Neural cell (in vitro differentiated cells): ENCODE data around the gene ARHGEF16. TPM values are rescaled to one million over a fixed set of nuclear protein-coding genes. Genes with fewer than 3 reads are reported as not detected.

Experiments used
- H2AFZ ChIP-seq: fragments of 200-600, 300-800 bp; sonication (generic), shearing (Covaris generic); 2 replicates; pipeline ENCODE4 v1.6.0; 2014; ENCODE audit warnings: low read depth, mild to moderate bottlenecking, antibody characterized with exemption, low read length, moderate library complexity
- H3F3A ChIP-seq: fragments of 200-600 bp; shearing (Covaris generic); 2 replicates; pipeline ENCODE4 v1.6.1; 2016; ENCODE audit warnings: mild to moderate bottlenecking, moderate library complexity, mixed read lengths, antibody characterized with exemption, low read length; ENCODE audit not compliant: insufficient read depth, poor library complexity, severe bottlenecking
- H3K27ac ChIP-seq: fragments of 200-600, 300-800 bp; sonication (generic), shearing (Covaris generic); 2 replicates; pipeline ENCODE4 v1.5.1; 2014; ENCODE audit warnings: mild to moderate bottlenecking, low read length, moderate library complexity
- H3K27me3 ChIP-seq: fragments of 300-800, 200-600 bp; sonication (generic), shearing (Covaris generic); 2 replicates; pipeline ENCODE4 v1.6.0; 2014; ENCODE audit warnings: mild to moderate bottlenecking, low read depth, low read length, moderate library complexity; ENCODE audit not compliant: insufficient read depth
- H3K36me3 ChIP-seq: fragments of 300-800, 200-600 bp; sonication (generic), shearing (Covaris generic); 2 replicates; pipeline ENCODE4 v1.5.1; 2014; ENCODE audit warnings: mild to moderate bottlenecking, antibody characterized with exemption, low read length, moderate library complexity; ENCODE audit not compliant: insufficient read depth
- H3K4me2 ChIP-seq: fragments of 300-800, 200-600 bp; sonication (generic), shearing (Covaris generic); 2 replicates; pipeline ENCODE4 v1.6.0; 2014; ENCODE audit warnings: mild to moderate bottlenecking, low read length
- H3K4me3 ChIP-seq: fragments of 300-800, 200-600 bp; sonication (generic), shearing (Covaris generic); 2 replicates; pipeline ENCODE4 v1.5.1; 2014; ENCODE audit warnings: mild to moderate bottlenecking, low read length, moderate library complexity
- H3K79me2 ChIP-seq: fragments of 200-600 bp; shearing (Covaris generic); replicated peaks from 2 replicates; pipeline ENCODE4 v1.6.0; 2014; ENCODE audit warnings: mild to moderate bottlenecking, low read length, moderate library complexity; ENCODE audit not compliant: insufficient read depth
- H3K9ac ChIP-seq: fragments of 300-800, 200-600 bp; sonication (generic), shearing (Covaris generic); 2 replicates; pipeline ENCODE4 v1.6.1; 2016; ENCODE audit warnings: mild to moderate bottlenecking, low read length, mixed read lengths
- H3K9me2 ChIP-seq: fragments of 200-600 bp; shearing (Covaris generic); 2 replicates; pipeline ENCODE4 v1.6.1; 2016; ENCODE audit warnings: mild to moderate bottlenecking, low read length, mixed read lengths; ENCODE audit not compliant: insufficient read depth
- H3K9me3 ChIP-seq: fragments of 200-600, 300-800 bp; sonication (generic), shearing (Covaris generic); 2 replicates; pipeline ENCODE4 v1.6.1; 2016; ENCODE audit warnings: mild to moderate bottlenecking, mixed run types, low read length, moderate library complexity, mixed read lengths
- H4K20me1 ChIP-seq: fragments of 200-600 bp; shearing (Covaris generic); 2 replicates; pipeline ENCODE4 v1.6.1; 2016; ENCODE audit warnings: mild to moderate bottlenecking, mixed run types; ENCODE audit not compliant: insufficient read depth
- EP300 ChIP-seq: fragments of 450-650 bp; conservative IDR thresholded peaks from 2 replicates; pipeline ENCODE4 v1.6.1; 2014; ENCODE audit warnings: antibody characterized with exemption, mild to moderate bottlenecking, moderate library complexity; ENCODE audit not compliant: poor library complexity, severe bottlenecking
- EZH2 ChIP-seq: fragments of 200-600, 300-800 bp; shearing (Covaris generic), sonication (generic); IDR thresholded peaks from 2 replicates; pipeline ENCODE4 v1.6.1; 2014; ENCODE audit warnings: antibody characterized with exemption, low read length, borderline replicate concordance, mild to moderate bottlenecking; ENCODE audit not compliant: insufficient read depth, poor library complexity, severe bottlenecking
- MXI1 ChIP-seq: fragments of 450-650 bp; conservative IDR thresholded peaks from 2 replicates; pipeline ENCODE4 v1.6.1; 2014; ENCODE audit warnings: antibody characterized with exemption, mild to moderate bottlenecking; ENCODE audit not compliant: poor library complexity, severe bottlenecking
- POLR2AphosphoS5 ChIP-seq: IDR thresholded peaks from 2 replicates; pipeline ENCODE4 v1.6.1; 2012
- RAD21 ChIP-seq: fragments of 450-650 bp; conservative IDR thresholded peaks from 2 replicates; pipeline ENCODE4 v1.6.1; 2014; ENCODE audit warnings: antibody characterized with exemption, mild to moderate bottlenecking, moderate library complexity
- REST ChIP-seq: IDR thresholded peaks from 2 replicates; pipeline ENCODE4 v1.6.1; 2012; ENCODE audit warnings: borderline replicate concordance
- SMC3 ChIP-seq: fragments of 450-650 bp; conservative IDR thresholded peaks from 2 replicates; pipeline ENCODE4 v1.6.1; 2014; ENCODE audit warnings: antibody characterized with exemption, mild to moderate bottlenecking, moderate library complexity; ENCODE audit not compliant: poor library complexity
- TAF1 ChIP-seq: IDR thresholded peaks from 2 replicates; pipeline ENCODE4 v1.6.1; 2012; ENCODE audit warnings: low read depth
- polyA plus RNA-seq: library from polyadenylated mRNA; depleted of rRNA; stranded (reverse); fragments of >200 nt; gene quantifications from 2 replicates; pipeline ENCODE4 v1.2.3, GENCODE V29; 2014
- TF ChIP-seq, protein P1 (sequence below): fragments of 450-650 bp; IDR thresholded peaks from 2 replicates; pipeline ENCODE4 v1.5.1; 2014; ENCODE audit warnings: antibody characterized with exemption, mild to moderate bottlenecking, moderate library complexity; ENCODE audit not compliant: poor library complexity, severe bottlenecking

ARHGEF16 gene
- polyA plus RNA-seq, 1 donor from 2014 or later = 0.64 TPM

GRCh38 chr1:3409366-3410141 lies 44.9 kb upstream of the ARHGEF16 start:
- Histone ChIP-seq H3K9ac (peak overlapping the region; percentile 1), H3K79me2 (no peaks in the 10 kb centered on the region), H3K4me3 (no peak overlapping the region), H3F3A (no peaks in the 10 kb centered on the region), H4K20me1 (no peaks in the 10 kb centered on the region), H3K9me2 (no peaks in the 10 kb centered on the region), H3K4me2 (no peak overlapping the region), H3K27ac (no peak overlapping the region), H2AFZ (no peak overlapping the region), H3K36me3 (no peaks in the 10 kb centered on the region), H3K27me3 (no peaks in the 10 kb centered on the region), H3K9me3 (no peaks in the 10 kb centered on the region)
- TF ChIP-seq EP300 (no peak), REST (no peak), POLR2AphosphoS5 (no peak), EZH2 (no peak), SMC3 (no peak), MXI1 (no peak), RAD21 (no peak), TAF1 (no peak)
- TF ChIP-seq, protein P1, sequence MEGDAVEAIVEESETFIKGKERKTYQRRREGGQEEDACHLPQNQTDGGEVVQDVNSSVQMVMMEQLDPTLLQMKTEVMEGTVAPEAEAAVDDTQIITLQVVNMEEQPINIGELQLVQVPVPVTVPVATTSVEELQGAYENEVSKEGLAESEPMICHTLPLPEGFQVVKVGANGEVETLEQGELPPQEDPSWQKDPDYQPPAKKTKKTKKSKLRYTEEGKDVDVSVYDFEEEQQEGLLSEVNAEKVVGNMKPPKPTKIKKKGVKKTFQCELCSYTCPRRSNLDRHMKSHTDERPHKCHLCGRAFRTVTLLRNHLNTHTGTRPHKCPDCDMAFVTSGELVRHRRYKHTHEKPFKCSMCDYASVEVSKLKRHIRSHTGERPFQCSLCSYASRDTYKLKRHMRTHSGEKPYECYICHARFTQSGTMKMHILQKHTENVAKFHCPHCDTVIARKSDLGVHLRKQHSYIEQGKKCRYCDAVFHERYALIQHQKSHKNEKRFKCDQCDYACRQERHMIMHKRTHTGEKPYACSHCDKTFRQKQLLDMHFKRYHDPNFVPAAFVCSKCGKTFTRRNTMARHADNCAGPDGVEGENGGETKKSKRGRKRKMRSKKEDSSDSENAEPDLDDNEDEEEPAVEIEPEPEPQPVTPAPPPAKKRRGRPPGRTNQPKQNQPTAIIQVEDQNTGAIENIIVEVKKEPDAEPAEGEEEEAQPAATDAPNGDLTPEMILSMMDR = no peak

GRCh38 chr1:3410142-3410925 lies 44.1 kb upstream of the ARHGEF16 start:
- Histone ChIP-seq H3K27me3 (no peaks in the 10 kb centered on the region), H3K27ac (no peak overlapping the region), H3K4me2 (no peak overlapping the region), H3K79me2 (no peaks in the 10 kb centered on the region), H3K9me2 (no peaks in the 10 kb centered on the region), H3K9ac (peak overlapping the region; percentile 1), H3F3A (no peaks in the 10 kb centered on the region), H2AFZ (no peak overlapping the region), H3K4me3 (no peak overlapping the region), H4K20me1 (no peaks in the 10 kb centered on the region), H3K9me3 (no peaks in the 10 kb centered on the region), H3K36me3 (no peaks in the 10 kb centered on the region)
- TF ChIP-seq EZH2 (no peak), EP300 (no peak), REST (no peak), TAF1 (no peak), POLR2AphosphoS5 (no peak), SMC3 (peak; percentile 86), MXI1 (peak; percentile 20), RAD21 (peak; percentile 87)
- TF ChIP-seq, protein P1 = peak; percentile 73
